GM19455 (cell line): ENCODE results near the gene DGKA.
A peak's percentile ranks its signal among the peaks of the same experiment; 100 is the strongest.

Source experiments
- ATAC-seq: cut with Tn5 transposase; IDR thresholded peaks from one replicate; pipeline ENCODE4 v1.9.1; 2021; ENCODE audit not compliant: unreplicated experiment

The DGKA gene

DNA sequence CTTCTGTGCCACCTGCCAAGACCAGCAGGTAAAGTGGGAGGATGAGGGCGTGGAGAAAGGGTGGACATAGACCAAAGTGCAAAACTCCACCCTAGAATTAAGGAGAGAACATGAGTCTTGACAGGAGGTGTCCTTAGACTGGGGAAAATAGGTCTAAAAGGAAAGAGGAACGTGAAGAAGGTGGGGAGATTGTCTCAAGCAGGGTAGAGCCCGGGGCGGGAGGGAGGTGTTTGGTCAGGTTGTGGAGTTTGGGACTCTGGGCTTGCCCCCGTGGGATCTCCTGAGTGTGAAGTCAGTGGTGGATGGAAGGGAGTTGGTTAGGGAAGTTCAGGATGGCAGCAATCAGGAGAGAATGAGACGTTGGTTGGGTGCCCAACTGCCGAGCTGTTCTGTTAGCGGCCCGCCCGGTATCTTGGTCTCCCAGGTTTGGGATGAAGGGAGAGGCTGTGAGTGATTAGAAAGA is 386 bp downstream of the DGKA start:
- ATAC-seq = no peak

DNA sequence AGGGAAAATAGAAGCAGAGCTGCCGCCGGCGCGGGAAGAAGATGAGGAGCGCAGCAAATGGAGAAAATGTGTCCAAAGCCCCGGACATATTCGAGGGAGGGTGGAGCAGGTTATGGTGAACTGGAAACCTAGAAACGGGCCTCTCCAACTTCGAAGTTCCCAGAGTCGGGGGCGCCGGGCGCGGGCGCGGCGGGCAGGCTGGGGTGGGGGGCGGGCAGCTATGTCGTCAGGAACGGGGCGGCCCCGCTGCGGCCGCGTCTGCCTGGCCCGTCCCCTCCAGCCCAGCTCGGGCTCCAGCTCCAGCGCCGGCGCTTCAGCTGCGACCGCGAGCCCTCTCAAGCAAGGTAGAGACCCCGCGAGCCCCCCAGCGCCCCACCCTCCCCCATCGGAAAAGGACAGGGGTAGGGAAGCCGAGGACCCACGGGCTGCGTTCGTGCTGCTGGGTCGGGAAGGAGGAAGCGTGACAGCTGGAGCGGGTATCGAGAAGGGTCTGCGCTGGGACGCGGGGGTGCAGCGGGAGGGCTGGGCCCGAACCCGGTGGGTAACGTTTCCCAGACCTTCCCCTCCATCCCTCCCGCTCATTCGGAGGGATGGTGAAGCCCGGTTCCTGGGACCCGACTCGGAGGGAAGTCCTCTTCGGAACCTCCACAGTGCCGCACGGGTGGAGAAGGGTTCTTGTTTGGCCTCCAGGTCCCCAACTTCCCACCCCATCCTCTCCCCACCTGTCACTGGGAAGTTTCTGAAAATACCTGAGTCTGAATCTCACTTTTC is 1.0 kb downstream of the DGKA start:
- no peak for ATAC-seq

GRCh38 chr12:55932551-55932910 is 1.6 kb downstream of the DGKA start:
- no peak for ATAC-seq

- no peak for ATAC-seq
Observed at GRCh38 chr12:55933169-55933798, 2.3 kb downstream of the DGKA start.

- no peak for ATAC-seq
Observed at GRCh38 chr12:55933799-55934742, 3.1 kb downstream of the DGKA start.

GRCh38 chr12:55934773-55935172 is 3.8 kb downstream of the DGKA start:
- ATAC-seq = no peak

- no peak for ATAC-seq
Observed at GRCh38 chr12:55935738-55936151, 4.8 kb downstream of the DGKA start.

DNA sequence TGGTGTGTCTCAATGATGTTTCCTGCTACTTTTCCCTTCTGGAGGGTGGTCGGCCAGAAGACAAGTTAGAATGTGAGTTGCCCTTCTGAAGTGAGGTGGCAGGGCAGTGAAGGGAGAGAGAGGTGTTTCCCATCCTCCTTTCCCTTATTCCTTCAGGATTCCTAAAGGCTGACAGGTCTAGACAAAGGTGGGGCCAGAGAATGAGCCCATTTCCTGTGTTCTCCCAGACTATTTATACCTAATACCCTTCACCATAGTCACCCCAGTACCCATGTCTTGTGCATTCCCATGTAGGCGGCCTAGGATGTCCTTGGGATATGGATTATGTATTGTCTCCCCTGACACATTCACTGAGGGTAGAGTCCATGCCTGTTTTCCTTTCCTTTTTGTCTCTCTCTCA is 7.0 kb downstream of the DGKA start:
- ATAC-seq = no peak

DNA sequence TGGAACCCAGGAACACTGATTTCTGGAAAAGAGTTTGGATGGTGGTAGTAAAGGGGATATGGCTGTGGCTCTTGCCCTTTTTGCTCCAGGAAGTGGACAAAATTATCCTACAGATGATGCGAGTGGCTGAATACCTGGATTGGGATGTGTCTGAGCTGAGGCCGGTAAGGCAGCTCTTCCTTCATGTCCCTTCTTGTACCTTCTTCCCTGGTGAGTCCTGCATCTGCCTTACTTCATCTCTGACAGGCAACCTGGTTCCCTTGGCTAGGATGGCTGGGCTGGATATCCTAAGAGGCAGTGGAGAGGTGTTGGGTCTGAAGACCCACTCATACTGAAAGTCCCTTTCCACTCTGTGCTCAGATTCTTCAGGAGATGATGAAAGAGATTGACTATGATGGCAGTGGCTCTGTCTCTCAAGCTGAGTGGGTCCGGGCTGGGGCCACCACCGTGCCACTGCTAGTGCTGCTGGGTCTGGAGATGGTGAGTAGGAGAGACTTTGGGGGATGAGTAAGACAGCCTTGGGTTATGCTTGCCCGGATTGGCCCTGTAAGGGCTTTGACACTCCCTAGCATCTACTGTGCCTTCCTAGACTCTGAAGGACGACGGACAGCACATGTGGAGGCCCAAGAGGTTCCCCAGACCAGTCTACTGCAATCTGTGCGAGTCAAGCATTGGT is 8.0 kb downstream of the DGKA start:
- no peak for ATAC-seq

- ATAC-seq = peak; percentile 96
Observed at GRCh38 chr12:55940065-55940732, 9.2 kb downstream of the DGKA start.

DNA sequence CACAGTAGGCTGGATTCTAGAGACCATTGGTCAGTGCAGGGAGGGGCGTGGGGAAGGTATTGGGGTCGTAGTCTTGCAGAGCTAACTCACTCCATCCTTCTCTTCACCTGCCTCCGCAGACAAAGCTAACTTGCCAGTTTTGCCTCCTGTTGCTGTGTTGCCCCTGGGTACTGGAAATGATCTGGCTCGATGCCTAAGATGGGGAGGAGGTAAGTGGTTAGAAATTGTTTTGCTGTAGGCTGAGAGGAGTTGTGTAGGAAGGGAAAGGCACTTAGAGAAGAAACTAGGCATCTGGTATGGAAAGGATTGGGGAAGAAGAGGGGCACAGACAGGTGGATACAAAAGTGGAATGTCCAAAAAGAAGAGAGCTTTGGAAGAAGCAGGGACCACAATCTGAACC is 11.1 kb downstream of the DGKA start:
- no peak for ATAC-seq

- ATAC-seq = no peak
Observed at GRCh38 chr12:55942577-55943136, 11.7 kb downstream of the DGKA start.

- no peak for ATAC-seq
Observed at GRCh38 chr12:55946553-55946952, 15.6 kb downstream of the DGKA start.

DNA sequence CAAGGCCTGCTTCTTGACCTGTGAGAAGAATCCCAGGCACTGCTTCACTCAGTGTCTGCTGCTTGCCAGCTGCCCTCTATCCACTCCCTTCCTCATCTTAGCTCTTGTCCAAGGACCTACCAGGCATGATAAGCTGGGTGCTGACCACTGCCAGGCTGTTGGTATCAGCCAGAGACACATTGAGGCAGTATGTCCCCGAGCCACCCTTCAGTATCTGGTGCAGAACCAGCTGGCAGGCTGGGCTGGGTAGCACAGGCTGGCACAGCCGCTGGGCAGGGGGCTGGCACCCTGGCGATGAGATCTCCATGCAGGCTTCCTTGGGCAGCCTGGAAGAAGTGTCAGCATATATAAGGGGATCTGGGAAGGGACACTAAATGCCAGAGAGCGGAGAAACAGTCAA is 24.4 kb downstream of the DGKA start:
- ATAC-seq = no peak

- ATAC-seq = no peak
Observed at GRCh38 chr12:55955800-55956508, 25.0 kb downstream of the DGKA start.

DNA sequence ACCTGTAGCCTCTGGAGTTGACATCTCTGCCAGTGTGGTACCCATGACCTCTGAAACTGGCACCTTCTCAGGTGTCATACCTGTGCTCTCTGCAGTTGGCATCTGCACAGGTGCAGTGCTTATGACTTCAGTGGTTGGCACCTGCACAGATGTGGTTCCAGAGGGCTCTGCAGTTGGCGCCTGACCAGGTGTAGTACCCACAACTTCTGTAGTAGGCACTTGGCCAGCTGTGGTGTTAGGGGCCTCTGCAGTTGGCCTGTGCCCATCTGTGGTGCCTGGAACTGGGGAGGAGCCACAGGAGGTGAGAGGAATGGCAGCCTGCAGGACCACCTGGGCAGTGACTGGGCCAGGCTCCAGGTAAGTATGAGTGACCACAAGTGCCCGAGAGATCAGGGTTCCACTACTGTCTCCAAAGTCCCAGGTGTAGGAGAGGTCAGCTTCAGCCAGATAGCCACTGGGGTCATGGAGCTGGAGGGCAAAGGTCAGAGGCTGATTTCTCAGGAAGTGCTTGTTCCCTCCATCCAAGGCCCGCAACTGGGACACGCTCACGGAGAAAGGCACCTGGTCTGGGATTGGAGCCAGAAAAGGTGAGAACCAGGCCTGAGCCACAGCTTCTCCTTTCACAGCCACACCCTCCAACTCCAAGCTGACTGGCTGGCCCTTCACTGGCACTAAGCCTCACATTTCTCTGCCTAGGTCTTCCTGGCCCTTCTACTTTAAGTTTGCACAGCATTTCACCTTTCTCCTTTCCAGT is 26.3 kb downstream of the DGKA start:
- ATAC-seq = no peak

DNA sequence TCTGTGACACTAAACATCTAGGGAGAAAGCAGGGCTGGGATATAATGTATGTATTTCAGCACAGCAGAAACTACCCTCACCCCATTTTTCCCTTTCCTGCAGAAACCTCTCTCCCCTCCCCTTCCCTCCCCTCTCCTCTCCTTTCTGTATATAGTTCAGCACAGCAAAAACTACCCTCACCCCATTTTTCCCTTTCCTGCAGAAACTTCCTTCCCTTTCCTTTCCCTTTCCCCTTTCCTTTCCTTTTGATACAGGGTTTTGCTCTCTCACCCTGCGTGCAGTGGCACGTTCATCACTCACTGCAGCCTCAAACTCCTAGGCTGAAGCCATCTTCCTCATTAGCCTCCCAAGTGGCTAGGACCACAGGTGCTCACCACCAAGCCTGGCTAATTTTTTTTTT is 32.8 kb downstream of the DGKA start:
- ATAC-seq = no peak

- ATAC-seq = no peak
Observed at GRCh38 chr12:55965240-55965639, 34.3 kb downstream of the DGKA start.

GRCh38 chr12:55965941-55966407 is 35.0 kb downstream of the DGKA start, which contains the start of gene PMEL:
Gene PMEL (minus strand): TSS chr12:55966042. CDS start chr12:55966011, 31 bp downstream.
- no peak for ATAC-seq
